Cardiac muscle cell (in vitro differentiated cells and primary cell): ENCODE data around the gene NBAS. TPM values are rescaled to one million over a fixed set of nuclear protein-coding genes. Genes with fewer than 3 reads are reported as not detected.

Experiments used
- DNase-seq, 2 donors: peaks; one replicate each; pipeline versions ENCODE4 v3.0.0 to v3.0.0-alpha.2; 2010 to 2017; ENCODE audit warnings: low read depth in 1 of 2, low spot score in 1 of 2
- H3K27ac ChIP-seq: fragments of 200-600 bp; sonication (generic); 2 replicates; pipeline ENCODE4 v1.5.1; 2016
- H3K27me3 ChIP-seq: fragments of 200-600 bp; sonication (generic); 2 replicates; pipeline ENCODE4 v1.6.0; 2016; ENCODE audit warnings: control low read depth
- H3K36me3 ChIP-seq: fragments of 200-600 bp; sonication (generic); 2 replicates; pipeline ENCODE4 v1.5.1; 2016; ENCODE audit warnings: control low read depth
- H3K4me1 ChIP-seq: fragments of 200-600 bp; sonication (generic); 2 replicates; pipeline ENCODE4 v1.8.1; 2017; ENCODE audit warnings: low read depth, mild to moderate bottlenecking, mixed run types
- H3K4me3 ChIP-seq: fragments of 200-600 bp; sonication (generic); 2 replicates; pipeline ENCODE4 v1.5.1; 2016; ENCODE audit warnings: mild to moderate bottlenecking
- H3K9me3 ChIP-seq: fragments of 200-600 bp; sonication (generic); 2 replicates; pipeline ENCODE4 v1.5.1; 2017; ENCODE audit warnings: low read depth, mild to moderate bottlenecking, control low read depth
- polyA plus RNA-seq: library from polyadenylated mRNA; unstranded; fragments of >200 nt; fragmentation: Nextera tagmentation; extraction: Ambion mirVana; gene quantifications from 2 replicates; pipeline ENCODE4 v1.2.1, GENCODE V29; 2016
- total RNA-seq: library from RNA; depleted of rRNA; stranded (reverse); fragments of >200 nt; gene quantifications from 2 replicates; pipeline ENCODE4 v1.2.3, GENCODE V29; 2016
- TF ChIP-seq, protein P1 (sequence below): IDR thresholded peaks from 2 replicates; pipeline ENCODE4 v1.5.1; 2012; ENCODE audit warnings: low read depth, mild to moderate bottlenecking, low read length

The NBAS gene
- total and polyA plus RNA-seq, 2 experiments from 2014 or later, result 32.4 to 74.8 TPM

- no peaks in the 10 kb centered on the region for H3K36me3 ChIP-seq
- H3K27me3 ChIP-seq, result no peaks in the 10 kb centered on the region
- TF ChIP-seq, protein P1, sequence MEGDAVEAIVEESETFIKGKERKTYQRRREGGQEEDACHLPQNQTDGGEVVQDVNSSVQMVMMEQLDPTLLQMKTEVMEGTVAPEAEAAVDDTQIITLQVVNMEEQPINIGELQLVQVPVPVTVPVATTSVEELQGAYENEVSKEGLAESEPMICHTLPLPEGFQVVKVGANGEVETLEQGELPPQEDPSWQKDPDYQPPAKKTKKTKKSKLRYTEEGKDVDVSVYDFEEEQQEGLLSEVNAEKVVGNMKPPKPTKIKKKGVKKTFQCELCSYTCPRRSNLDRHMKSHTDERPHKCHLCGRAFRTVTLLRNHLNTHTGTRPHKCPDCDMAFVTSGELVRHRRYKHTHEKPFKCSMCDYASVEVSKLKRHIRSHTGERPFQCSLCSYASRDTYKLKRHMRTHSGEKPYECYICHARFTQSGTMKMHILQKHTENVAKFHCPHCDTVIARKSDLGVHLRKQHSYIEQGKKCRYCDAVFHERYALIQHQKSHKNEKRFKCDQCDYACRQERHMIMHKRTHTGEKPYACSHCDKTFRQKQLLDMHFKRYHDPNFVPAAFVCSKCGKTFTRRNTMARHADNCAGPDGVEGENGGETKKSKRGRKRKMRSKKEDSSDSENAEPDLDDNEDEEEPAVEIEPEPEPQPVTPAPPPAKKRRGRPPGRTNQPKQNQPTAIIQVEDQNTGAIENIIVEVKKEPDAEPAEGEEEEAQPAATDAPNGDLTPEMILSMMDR, result no peak
- H3K4me3 ChIP-seq, result no peak overlapping the region
- no peak overlapping the region for H3K27ac ChIP-seq
- peaks cover 28% of the 10 kb centered on the region for H3K4me1 ChIP-seq
- DNase-seq, result no peak
- H3K9me3 ChIP-seq, result no peaks in the 10 kb centered on the region
These were observed 110.3 kb downstream of the NBAS start for GRCh38 chr2:15450808-15451207.

GRCh38 chr2:15449556-15450236 is 111.4 kb downstream of the NBAS start:
- no peaks in the 10 kb centered on the region for H3K27me3 ChIP-seq
- no peak overlapping the region for H3K4me3 ChIP-seq
- peak; percentile 5 to 63 for DNase-seq
- H3K9me3 ChIP-seq, result no peaks in the 10 kb centered on the region
- peak overlapping the region; percentile 94 for H3K27ac ChIP-seq
- H3K36me3 ChIP-seq, result no peaks in the 10 kb centered on the region
- H3K4me1 ChIP-seq, result peaks cover 28% of the 10 kb centered on the region
- TF ChIP-seq, protein P1, result no peak

- TF ChIP-seq, protein P1, result no peak
- H3K4me1 ChIP-seq, result peaks cover 28% of the 10 kb centered on the region
- peak overlapping the region; percentile 94 for H3K27ac ChIP-seq
- H3K4me3 ChIP-seq, result no peak overlapping the region
- no peaks in the 10 kb centered on the region for H3K9me3 ChIP-seq
- DNase-seq, result peak in 1 of 2 donors; percentile 76
- H3K27me3 ChIP-seq, result no peaks in the 10 kb centered on the region
- no peaks in the 10 kb centered on the region for H3K36me3 ChIP-seq
These were observed 112.8 kb downstream of the NBAS start for GRCh38 chr2:15448250-15448839.

- no peak for DNase-seq
These were observed 113.8 kb downstream of the NBAS start for GRCh38 chr2:15447381-15447780.

DNA sequence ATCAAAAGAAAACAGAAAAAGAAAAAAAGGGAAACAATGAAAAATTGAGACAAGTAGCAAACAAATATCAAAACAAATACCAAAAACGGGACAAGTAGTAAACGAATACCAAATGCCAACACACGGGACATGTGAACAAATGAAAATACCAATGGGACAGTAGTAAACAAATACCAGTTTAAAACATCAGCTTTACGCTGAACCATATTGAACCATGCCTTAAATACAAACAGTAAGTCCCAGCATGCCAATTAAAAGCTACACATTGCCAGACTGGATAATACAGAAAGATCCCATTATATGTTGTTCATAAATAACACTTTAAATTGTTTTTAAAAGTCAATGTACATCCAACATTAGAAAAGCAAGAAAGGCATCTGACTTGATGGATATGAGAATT is 114.2 kb downstream of the NBAS start:
- DNase-seq, result no peak
- TF ChIP-seq, protein P1, result no peak
- no peaks in the 10 kb centered on the region for H3K27me3 ChIP-seq
- H3K27ac ChIP-seq, result no peak overlapping the region
- H3K4me1 ChIP-seq, result peaks cover 28% of the 10 kb centered on the region
- H3K4me3 ChIP-seq, result no peak overlapping the region
- H3K36me3 ChIP-seq, result no peaks in the 10 kb centered on the region
- no peaks in the 10 kb centered on the region for H3K9me3 ChIP-seq

More at GRCh38 chr2:15447381-15447780, 113.8 kb downstream of the NBAS start:
- TF ChIP-seq, protein P1, result no peak
- H3K27me3 ChIP-seq, result no peaks in the 10 kb centered on the region
- peaks cover 28% of the 10 kb centered on the region for H3K4me1 ChIP-seq
- H3K36me3 ChIP-seq, result no peaks in the 10 kb centered on the region
- H3K27ac ChIP-seq, result no peak overlapping the region
- H3K4me3 ChIP-seq, result no peak overlapping the region
- no peaks in the 10 kb centered on the region for H3K9me3 ChIP-seq
